Smooth muscle cell (in vitro differentiated cells): ENCODE data around the gene CKM. TPM values are rescaled to one million over a fixed set of nuclear protein-coding genes. Genes with fewer than 3 reads are reported as not detected.

ENCODE experiments used
- DNase-seq: peaks from one replicate; lab custom pipeline; 2025; ENCODE audit not compliant: unreplicated experiment; lab: John Stamatoyannopoulos, UW
- H2AFZ ChIP-seq: fragments of 200-600 bp; sonication (generic); 2 replicates; pipeline ENCODE4 v1.6.0; 2016; ENCODE audit warnings: antibody characterized with exemption, low read depth, mild to moderate bottlenecking
- H3F3A ChIP-seq: fragments of 200-600 bp; sonication (generic); 2 replicates; pipeline ENCODE4 v1.6.0; 2017; ENCODE audit warnings: antibody characterized with exemption, low read depth
- H3K27ac ChIP-seq: fragments of 200-600 bp; sonication (generic); 2 replicates; pipeline ENCODE4 v1.5.1; 2016; ENCODE audit warnings: low read depth, mild to moderate bottlenecking
- H3K27me3 ChIP-seq: fragments of 200-600 bp; sonication (generic); 2 replicates; pipeline ENCODE4 v1.6.1; 2016; ENCODE audit warnings: low read depth, mild to moderate bottlenecking
- H3K36me3 ChIP-seq: fragments of 200-600 bp; sonication (generic); 2 replicates; pipeline ENCODE4 v1.5.1; 2016; ENCODE audit warnings: low read depth
- H3K4me1 ChIP-seq: fragments of 200-600 bp; sonication (generic); 2 replicates; pipeline ENCODE4 v1.5.1; 2016; ENCODE audit warnings: low read depth
- H3K4me2 ChIP-seq: fragments of 200-600 bp; sonication (generic); 2 replicates; pipeline ENCODE4 v1.6.0; 2016; ENCODE audit warnings: mild to moderate bottlenecking
- H3K4me3 ChIP-seq: fragments of 200-600 bp; sonication (generic); 2 replicates; pipeline ENCODE4 v1.5.1; 2016; ENCODE audit warnings: mild to moderate bottlenecking
- H3K79me2 ChIP-seq: fragments of 200-600 bp; sonication (generic); 2 replicates; pipeline ENCODE4 v1.6.0; 2016; ENCODE audit warnings: low read depth, mild to moderate bottlenecking
- H3K9ac ChIP-seq: fragments of 200-600 bp; sonication (generic); 2 replicates; pipeline ENCODE4 v1.6.0; 2016; ENCODE audit warnings: low read depth
- H3K9me3 ChIP-seq: fragments of 200-600 bp; sonication (generic); replicated peaks from 2 replicates; pipeline ENCODE4 v1.5.1; 2016; ENCODE audit warnings: low read depth
- H4K20me1 ChIP-seq: fragments of 200-600 bp; sonication (generic); 2 replicates; pipeline ENCODE4 v1.6.0; 2016; ENCODE audit warnings: low read depth
- CTCF ChIP-seq: fragments of 200-600 bp; sonication (generic); IDR thresholded peaks from 2 replicates; pipeline ENCODE4 v1.5.1; 2017; ENCODE audit warnings: borderline replicate concordance, mild to moderate bottlenecking, antibody characterized with exemption; ENCODE audit not compliant: insufficient read depth, poor library complexity, severe bottlenecking
- WGBS: methylation state at CpG from one replicate; pipeline ENCODE4 v1.1.7; 2016; ENCODE audit warnings: low lambda C conversion rate; 5-methylcytosine and 5-hydroxymethylcytosine counted together
- polyA plus RNA-seq: library from polyadenylated mRNA; unstranded; fragments of >200 nt; fragmentation: Nextera tagmentation; extraction: Ambion mirVana; gene quantifications from 2 replicates; pipeline ENCODE4 v1.2.1, GENCODE V29; 2016
- total RNA-seq: library from RNA; depleted of rRNA; stranded (reverse); fragments of >200 nt; gene quantifications from 2 replicates; pipeline ENCODE4 v1.2.3, GENCODE V29; 2014

Gene CKM
- total and polyA plus RNA-seq, 2 experiments from 2014 or later: not detected

DNA sequence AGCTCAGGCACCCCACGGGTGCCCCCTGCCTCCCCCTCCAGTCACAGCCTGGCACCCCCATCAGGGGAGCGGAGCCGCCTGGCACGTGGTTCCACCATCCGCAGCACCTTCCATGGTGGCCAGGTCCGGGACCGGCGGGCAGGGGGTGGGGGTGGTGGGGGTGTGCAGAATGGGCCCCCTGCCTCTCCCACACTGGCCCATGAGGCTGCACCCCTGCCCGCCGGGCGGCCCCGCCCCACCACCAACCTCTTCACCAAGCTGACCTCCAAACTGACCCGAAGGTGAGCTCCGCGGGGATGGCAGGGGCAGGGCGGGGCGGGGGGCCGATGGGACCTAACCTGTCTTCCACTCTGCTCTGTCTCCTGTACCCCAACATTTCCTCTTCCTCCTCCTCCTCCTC is 25.0 kb downstream of the CKM start:
- no peaks in the 10 kb centered on the region for H3K79me2 ChIP-seq
- DNase-seq: no peak
- H3K36me3 ChIP-seq: peaks cover 13% of the 10 kb centered on the region
- no peak overlapping the region for H3K4me3 ChIP-seq
- no peaks in the 10 kb centered on the region for H3K4me1 ChIP-seq
- no peak overlapping the region for H3K4me2 ChIP-seq
- no peaks in the 10 kb centered on the region for H3K27me3 ChIP-seq
- H3K9ac ChIP-seq: no peak overlapping the region
- H3F3A ChIP-seq: no peaks in the 10 kb centered on the region
- H2AFZ ChIP-seq: no peak overlapping the region
- WGBS: 100% methylated on average over 1 of the region's 18 CpGs
- H3K9me3 ChIP-seq: no peaks in the 10 kb centered on the region
- no peak overlapping the region for H3K27ac ChIP-seq
- TF ChIP-seq CTCF: no peak
- H4K20me1 ChIP-seq: no peaks in the 10 kb centered on the region

DNA sequence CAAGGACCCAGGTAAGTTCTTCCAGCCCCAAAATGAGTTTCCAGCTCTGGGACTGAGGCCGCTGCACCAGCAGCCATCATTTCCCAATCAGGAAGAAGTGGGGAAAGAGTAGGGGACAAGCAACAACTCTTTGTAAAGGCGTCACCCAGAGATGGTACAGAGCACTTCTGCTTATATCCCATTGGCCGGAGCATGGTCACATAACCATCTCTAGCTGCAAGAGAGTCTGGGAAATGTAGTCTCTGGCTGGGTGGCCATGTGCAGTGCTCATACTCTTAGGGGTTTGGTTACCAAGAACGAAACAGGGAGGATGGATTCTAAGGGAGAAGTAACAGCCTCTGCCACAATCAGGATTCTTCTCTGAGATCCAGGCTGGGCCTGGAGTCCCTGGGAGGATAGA is 26.3 kb downstream of the CKM start:
- no peak for DNase-seq
- Histone ChIP-seq H3K79me2 (no peaks in the 10 kb centered on the region), H3K27ac (no peak overlapping the region), H3K4me3 (no peak overlapping the region), H3K27me3 (no peaks in the 10 kb centered on the region), H3K4me1 (no peaks in the 10 kb centered on the region), H3F3A (no peaks in the 10 kb centered on the region), H4K20me1 (no peaks in the 10 kb centered on the region), H3K9ac (no peak overlapping the region), H2AFZ (no peak overlapping the region), H3K4me2 (no peak overlapping the region), H3K9me3 (no peaks in the 10 kb centered on the region), H3K36me3 (peaks cover 18% of the 10 kb centered on the region)
- WGBS: 97% methylated on average over 4 of the region's 4 CpGs
- no peak for TF ChIP-seq CTCF

- Histone ChIP-seq H3K79me2 (no peaks in the 10 kb centered on the region), H4K20me1 (no peaks in the 10 kb centered on the region), H3K9ac (no peak overlapping the region), H3K4me3 (no peak overlapping the region), H3K27ac (no peak overlapping the region), H3K4me2 (no peak overlapping the region), H3K9me3 (no peaks in the 10 kb centered on the region), H3K27me3 (no peaks in the 10 kb centered on the region), H3K4me1 (no peaks in the 10 kb centered on the region), H3K36me3 (peaks cover 18% of the 10 kb centered on the region), H3F3A (no peaks in the 10 kb centered on the region), H2AFZ (no peak overlapping the region)
- no peak for TF ChIP-seq CTCF
- DNase-seq: no peak
These were observed 26.8 kb downstream of the CKM start for GRCh38 chr19:45295873-45296272.

DNA sequence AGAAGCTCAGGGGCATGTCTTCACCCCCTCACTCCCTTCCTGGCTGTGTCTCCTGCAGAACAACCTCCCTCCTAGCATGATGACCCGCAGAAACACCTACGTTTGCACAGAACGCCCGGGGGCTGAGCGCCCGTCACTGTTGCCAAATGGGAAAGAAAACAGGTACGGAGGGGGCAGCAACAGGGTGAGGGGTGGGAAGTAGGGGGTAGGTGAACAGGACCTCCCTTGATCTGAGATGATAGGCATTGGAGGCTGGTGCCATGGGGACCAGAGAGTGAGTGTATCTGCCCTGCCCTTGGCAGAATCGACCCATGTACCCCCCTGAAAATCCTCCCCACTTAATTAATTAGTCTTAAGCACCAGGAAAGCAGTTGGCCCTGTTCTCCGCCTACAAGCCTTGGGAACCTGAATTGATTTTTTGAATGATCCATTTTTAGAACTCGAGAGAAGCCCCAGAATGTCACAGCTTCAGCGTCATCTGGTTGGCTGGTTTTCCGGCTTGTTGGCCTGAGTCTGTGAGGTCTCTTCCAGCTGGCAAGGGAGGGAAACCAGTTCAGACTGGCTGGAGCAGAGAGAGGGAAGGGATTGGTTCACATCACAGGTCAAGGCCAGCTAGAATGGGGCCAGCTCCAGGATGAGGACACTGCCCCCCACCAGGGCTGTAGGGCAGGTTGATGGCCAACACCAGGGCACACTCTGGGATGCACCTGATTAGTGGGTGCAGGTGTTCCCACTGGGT is 28.2 kb downstream of the CKM start:
- H3K9ac ChIP-seq: no peak overlapping the region
- 91% methylated on average over 12 of the region's 12 CpGs for WGBS
- no peak overlapping the region for H3K4me2 ChIP-seq
- H3K4me1 ChIP-seq: no peaks in the 10 kb centered on the region
- H3K27me3 ChIP-seq: no peaks in the 10 kb centered on the region
- no peaks in the 10 kb centered on the region for H3K9me3 ChIP-seq
- no peak for TF ChIP-seq CTCF
- no peak overlapping the region for H2AFZ ChIP-seq
- no peaks in the 10 kb centered on the region for H3K79me2 ChIP-seq
- DNase-seq: no peak
- H3F3A ChIP-seq: no peaks in the 10 kb centered on the region
- no peak overlapping the region for H3K4me3 ChIP-seq
- peaks cover 18% of the 10 kb centered on the region for H3K36me3 ChIP-seq
- no peaks in the 10 kb centered on the region for H4K20me1 ChIP-seq
- H3K27ac ChIP-seq: no peak overlapping the region
